SIG-M5 treated with dmso at 0.1 percent for 504 hours (cell line): ENCODE results near the gene ZNF546.
"Not testable (repeated sequence)": the region's sequence is repeated elsewhere in the genome, so short reads cannot be mapped to it uniquely, and the experiment has no call there.

Source experiments
- DNase-seq: peaks from one replicate; lab custom pipeline; 2025; ENCODE audit not compliant: unreplicated experiment; lab: John Stamatoyannopoulos, UW

The ZNF546 gene

DNA sequence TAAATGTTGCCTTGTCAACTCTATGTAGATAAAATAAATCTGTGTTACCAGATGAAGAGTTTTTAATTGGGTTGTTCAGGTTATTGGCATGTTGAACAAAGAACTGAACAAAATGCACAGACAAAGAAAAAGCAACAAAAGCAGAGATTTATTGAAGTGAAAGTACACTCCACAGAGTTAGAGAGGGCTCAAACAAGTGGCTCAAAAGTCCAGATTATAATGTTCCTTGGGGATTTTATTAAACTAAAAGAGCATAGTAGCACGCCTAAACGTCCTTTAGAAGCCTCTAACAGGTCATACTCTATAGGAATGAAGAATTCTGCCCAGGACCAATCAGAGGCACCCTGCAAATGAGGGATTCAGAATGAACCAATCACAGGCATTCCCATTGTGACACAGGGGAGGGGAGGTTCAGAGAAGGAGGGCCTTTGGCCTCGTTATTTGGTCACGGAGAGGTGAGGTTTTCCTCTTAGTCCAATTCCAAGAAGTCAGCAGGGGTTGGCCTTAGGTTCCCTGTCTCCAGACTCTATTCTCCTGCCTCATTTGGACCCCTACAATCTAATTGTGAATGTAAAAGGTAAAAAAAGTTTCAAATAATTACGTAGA, 13.1 kb upstream of the ZNF546 start:
- DNase-seq, result no peak

DNA sequence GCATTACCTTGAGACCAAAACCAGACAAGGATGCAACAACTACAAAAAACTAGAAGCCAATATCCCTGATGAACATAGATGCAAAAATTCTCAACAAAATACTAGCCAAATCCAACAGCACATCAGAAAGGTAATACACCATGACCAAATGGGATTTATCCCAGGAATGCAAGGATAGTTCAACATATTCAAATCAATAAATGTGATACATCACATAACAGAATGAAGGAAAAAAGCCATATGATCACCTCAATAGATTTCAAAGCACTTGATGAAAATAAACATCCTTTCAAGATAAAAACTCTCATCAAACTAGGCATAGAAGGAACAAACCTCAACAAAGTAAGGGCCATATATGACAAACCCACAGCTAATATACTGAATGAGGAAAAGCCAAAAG, 10.2 kb upstream of the ZNF546 start:
- DNase-seq, result no peak

DNA sequence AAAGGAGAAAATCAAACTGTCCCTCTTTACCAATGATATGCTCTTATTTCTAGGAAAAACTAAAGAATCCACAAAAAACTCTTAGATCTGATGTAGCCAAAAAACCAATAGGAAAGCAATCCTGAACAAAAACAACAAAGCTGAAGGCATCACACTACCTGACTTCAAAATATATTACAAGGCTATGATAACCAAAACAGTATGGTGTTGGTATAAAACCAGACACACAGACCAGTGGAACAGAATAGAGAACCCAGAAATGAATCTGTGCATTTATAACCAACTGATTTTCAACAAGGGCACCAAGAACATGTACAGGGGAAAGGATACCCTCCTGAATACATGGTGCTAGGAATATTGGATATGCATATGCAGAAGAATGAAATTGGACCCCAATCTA, 9.7 kb upstream of the ZNF546 start:
- DNase-seq, result no peak

DNA sequence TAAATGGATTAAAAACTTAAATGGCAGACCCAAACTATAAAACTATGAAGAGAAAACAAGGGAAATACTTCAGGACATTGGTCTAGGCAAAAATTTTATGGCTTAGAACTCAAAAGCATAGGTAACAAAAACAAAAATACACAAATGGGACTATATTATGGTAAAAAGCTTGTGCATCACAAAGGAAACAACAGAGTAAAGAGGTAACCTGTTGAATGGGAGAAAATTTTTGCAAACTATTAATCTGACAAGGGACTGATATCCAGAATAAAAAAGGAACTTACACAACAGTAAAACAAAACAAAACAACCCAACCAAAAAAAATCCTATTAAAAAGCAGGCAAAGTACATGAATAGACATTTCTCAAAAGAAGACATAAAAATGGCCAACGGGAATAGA, 9.3 kb upstream of the ZNF546 start:
- DNase-seq, result no peak

GRCh38 chr19:39993605-39994004, 3.3 kb upstream of the ZNF546 start:
- DNase-seq, result no peak

- no peak for DNase-seq
Measured at GRCh38 chr19:39994361-39994760, 2.5 kb upstream of the ZNF546 start.

DNA sequence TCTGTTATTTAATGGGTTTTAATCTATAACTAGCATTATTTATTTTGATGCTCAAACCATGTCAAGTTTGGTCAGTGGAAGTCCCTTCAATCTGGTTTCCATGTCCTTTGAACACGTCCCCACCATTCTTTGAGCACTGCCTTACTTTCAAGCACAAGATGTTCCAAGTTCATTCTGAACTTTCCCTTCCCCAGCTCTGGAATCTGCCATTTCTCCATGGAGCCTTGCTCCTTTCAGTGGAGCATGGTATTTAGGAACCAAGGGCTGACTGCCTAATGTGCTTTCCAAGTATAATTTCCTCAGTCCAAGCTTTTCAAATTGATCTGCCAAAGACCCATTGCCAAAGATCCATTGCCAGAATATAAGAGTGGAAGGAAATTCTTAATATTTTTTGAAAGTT, 1.1 kb upstream of the ZNF546 start:
- no peak for DNase-seq

GRCh38 chr19:39996218-39996810, 546 bp upstream of the ZNF546 start:
- peak; percentile 39 for DNase-seq

DNA sequence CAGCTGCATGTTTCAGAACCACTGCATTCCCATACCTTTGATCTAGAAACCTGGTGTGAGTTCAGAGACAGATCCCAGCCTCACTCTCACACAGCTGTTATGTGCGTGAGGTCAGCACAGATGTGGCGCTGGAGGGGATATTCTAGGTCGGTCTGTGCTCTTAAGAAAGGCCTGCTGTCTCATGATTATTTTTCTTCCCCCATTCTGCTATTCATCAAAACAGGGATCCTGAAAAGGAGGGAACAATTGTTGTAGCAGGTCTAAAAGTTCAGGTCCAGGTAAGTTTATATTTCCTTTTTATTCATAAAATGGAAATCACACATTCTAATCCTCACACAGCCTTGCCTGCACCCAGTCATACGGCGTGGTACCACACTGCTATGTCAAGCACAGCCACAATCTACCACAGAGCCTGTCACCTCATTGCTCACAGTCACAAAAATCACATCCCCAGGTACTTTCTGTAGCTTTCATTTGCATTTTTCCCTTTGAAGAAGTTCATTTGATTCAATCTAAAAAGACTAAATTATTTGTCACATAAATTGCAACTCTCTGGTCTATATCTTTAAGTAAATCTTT, 867 bp downstream of the ZNF546 start:
- no peak for DNase-seq

DNA sequence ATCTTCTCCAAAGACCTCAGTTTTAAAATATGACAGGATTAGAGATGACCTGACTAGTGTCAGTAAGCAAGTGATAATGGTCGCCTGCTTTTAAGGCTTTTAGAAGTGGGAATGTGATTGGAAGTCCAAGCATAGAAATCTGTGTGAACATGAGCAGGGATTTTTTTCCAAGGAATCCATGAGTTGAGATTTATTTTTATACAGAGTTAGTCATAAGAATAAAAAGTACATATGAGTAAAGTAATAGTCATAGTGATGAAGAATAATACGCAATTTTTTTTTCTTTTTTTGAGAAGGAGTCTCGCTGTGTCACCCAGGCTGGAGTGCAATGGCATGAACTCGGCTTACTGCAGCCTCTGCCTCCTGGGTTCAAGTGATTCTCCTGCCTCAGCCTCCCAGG, 1.6 kb downstream of the ZNF546 start:
- no peak for DNase-seq

DNA sequence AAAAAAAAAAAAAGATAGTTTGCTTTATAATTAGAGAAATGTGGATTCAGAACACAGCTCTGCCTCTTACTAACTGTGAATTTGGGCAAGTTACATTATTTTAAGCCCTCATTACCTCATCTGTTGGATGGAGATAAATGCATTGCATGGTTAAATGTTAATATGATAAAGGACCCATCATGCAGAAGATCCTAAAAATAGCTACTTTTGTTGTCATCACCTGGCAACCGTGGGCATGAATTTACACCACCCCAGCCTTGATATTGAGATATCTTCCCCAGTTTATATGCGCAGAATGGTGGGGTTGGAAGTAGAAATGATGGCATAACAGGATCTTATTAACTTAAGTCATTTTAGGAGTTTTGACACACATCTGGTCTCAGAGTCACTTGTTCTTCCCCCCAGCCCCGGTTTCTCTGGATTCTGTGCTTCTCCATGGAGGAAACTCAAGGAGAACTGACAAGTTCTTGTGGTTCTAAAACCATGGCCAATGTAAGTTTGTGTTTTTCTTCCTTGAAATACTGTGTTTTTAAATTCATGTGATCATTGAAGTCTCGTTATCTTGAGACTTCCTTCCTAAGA, 8.9 kb downstream of the ZNF546 start:
- no peak for DNase-seq

DNA sequence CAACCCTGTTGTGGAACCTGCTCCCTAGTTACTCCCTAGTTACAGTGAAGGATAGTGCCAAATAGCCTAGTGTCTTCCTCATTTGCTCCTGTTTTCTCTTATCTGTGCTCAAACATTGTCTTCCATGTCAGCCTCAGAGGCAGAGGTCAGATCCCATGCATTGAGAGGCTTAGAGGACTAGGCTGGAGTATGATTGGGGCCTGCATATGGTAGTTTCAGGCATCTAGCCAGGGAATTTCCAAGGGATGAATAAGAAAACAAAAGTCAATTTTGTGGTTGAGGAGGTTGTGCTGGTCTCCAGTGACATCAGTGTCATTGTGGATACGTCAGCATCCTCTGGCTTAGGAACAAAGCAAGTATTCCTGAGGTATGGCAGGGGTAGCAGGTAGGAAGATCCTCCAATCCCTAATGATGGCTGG, 9.4 kb downstream of the ZNF546 start:
- DNase-seq, result no peak

- no peak for DNase-seq
Measured at GRCh38 chr19:40009674-40010073, 12.8 kb downstream of the ZNF546 start.

- no peak for DNase-seq
Measured at GRCh38 chr19:40013991-40014390, 17.1 kb downstream of the ZNF546 start.

DNA sequence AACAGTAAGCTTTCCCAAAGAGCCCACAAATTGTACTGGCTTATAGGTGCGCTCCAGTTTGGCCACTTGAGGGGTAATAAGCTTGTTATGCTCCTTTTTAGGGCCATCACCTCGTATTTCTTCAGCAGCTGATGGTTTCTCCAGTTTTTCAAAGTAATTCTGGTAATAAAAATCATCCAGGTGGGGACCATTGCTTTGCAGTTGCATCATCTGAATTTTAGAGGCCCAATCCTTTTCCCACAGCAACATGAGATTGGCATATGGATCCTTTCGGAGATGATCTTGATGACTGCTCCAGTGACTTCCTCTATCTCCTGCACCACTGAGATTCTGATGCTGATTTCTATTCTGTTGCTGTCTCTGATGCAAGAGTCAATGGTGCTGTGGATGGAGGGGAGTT, 27.1 kb downstream of the ZNF546 start:
- DNase-seq, result no peak

GRCh38 chr19:40025938-40026596, 29.2 kb downstream of the ZNF546 start:
- DNase-seq, result no peak

- DNase-seq, result no peak
Measured at GRCh38 chr19:40026597-40026970, 29.7 kb downstream of the ZNF546 start.

DNA sequence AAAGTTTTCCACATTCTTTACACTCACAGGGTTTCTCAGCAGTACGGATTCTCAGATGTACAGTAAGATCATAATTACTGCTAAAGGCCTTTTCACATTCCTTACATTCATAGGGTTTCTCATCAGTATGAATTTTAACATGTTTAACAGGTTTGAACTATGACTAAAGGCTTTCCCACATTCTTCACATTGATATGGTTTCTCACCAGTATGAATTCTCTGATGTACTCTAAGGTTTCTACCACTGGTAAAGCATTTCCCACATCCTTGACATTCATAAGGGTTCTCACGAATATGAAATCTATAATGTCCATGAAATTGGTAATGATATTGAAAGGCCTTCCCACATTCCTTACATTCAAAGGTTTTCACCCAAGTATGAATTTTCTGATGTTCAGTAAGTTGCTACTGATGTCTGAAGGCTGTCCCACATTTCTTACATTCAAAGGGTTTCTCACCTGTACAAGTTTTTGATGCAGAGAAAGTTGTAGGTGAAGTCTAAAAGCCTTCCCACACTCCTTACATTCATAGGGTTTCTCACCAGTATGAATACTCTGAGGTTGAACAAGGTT, 37.2 kb downstream of the ZNF546 start:
- no peak for DNase-seq

DNA sequence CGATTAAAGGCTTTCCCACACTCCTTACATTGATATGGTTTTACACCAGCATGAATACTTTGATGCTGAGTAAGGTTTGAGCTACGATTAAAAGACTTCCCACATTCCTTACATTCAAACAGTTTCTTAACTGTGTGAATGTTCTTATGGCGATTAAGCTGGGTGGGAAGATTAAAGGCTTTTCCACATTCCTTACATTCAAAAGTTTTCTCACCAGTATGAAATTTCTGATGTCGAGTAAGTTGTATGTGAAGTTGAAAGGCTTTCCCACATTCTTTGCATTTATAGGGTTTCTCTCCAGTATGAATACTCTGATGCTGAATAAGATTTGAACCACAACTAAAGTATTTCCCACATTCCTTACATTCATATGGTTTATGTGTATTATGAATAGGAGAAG, 39.1 kb downstream of the ZNF546 start:
- no peak for DNase-seq

DNA sequence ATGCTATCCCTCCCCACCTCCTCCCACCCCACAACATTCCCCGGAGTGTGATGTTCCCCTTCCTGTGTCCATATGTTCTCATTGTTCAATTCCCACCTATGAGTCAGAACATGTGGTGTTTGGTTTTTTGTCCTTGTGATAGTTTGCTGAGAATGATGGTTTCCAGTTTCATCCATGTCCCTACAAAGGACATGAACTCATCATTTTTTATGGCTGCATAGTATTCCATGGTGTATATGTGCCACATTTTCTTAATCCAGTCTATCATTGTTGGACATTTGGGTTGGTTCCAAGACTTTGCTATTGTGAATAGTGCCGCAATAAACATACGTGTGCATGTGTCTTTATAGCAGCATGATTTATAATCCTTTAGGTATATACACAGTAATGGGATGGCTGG, 41.2 kb downstream of the ZNF546 start:
- DNase-seq, result not testable (repeated sequence)

DNA sequence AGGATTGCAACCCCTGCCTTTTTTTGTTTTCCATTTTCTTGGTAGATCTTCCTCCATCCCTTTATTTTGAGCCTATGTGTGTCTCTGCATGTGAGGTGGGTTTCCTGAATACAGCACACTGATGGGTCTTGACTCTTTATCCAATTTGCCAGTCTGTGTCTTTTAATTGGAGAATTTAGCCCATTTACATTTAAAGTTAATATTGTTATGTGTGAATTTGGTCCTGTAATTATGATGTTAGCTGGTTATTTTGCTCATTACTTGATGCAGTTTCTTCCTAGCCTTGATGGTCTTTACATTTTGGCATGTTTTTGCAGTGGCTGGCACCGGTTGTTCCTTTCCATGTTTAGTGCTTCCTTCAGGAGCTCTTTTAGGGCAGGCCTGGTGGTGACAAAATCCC, 44.9 kb downstream of the ZNF546 start:
- DNase-seq, result not testable (repeated sequence)

GRCh38 chr19:40053491-40053890, 56.6 kb downstream of the ZNF546 start:
- no peak for DNase-seq
